HG03520 (cell line): Measurements from ENCODE around the gene C20orf144.
A peak's percentile ranks its signal among the peaks of the same experiment; 100 is the strongest.
"Not testable (repeated sequence)": the region's sequence is repeated elsewhere in the genome, so short reads cannot be mapped to it uniquely, and the experiment has no call there.

Experiments
- ATAC-seq: cut with Tn5 transposase; IDR thresholded peaks from one replicate; pipeline ENCODE4 v1.9.1; 2021; ENCODE audit warnings: mild to moderate bottlenecking, moderate library complexity; ENCODE audit not compliant: unreplicated experiment

C20orf144 gene

DNA sequence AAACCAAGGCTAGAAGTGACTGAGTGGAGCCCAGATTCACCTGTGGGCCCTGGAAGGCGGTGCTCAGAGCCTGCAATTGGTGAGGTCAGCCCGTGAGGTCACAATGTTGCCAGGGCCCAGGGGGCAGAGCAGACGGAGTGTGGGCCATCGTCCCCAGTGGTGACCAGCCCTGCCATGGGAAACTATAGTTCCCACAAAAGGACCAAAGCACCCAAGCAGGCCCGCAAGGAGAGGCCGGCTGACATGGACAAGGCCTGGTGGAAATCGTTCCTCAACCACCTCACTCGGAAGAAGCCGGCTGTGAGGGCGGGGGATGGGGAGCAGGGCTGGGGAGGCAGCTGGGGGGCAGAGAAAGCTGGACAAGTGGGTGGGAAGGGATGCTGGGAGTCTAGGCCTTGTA, at the start of gene C20orf144:
C20orf144 (plus strand) TSS at position 156 of the 400 bp plus-strand sequence; CDS start at position 175, 19 bp downstream.
- ATAC-seq = no peak

- no peak for ATAC-seq
Observed at GRCh38 chr20:33621717-33622400, 40.3 kb upstream of the C20orf144 start.

GRCh38 chr20:33622705-33623365, 39.3 kb upstream of the C20orf144 start:
- ATAC-seq = no peak

DNA sequence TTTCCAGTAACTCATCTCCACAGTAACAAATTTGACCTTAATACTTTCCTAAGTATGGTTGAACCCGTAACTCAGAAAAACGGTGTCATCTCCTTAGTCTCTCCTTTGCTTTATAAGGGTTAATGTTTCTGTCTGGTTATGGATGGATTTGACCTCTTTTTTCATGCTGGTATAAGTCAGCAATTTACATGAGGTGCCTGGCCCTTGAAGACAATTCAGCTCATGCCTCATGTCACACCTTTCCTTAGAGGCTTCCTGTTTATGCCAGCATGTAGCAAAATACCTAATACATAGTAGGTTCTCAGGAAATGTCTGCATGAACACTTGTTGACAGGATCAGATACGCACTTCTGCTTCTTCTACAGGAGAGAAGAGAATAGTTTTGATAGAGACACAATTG, 37.7 kb upstream of the C20orf144 start:
- ATAC-seq = no peak

- no peak for ATAC-seq
Observed at GRCh38 chr20:33626190-33626589, 35.9 kb upstream of the C20orf144 start.

DNA sequence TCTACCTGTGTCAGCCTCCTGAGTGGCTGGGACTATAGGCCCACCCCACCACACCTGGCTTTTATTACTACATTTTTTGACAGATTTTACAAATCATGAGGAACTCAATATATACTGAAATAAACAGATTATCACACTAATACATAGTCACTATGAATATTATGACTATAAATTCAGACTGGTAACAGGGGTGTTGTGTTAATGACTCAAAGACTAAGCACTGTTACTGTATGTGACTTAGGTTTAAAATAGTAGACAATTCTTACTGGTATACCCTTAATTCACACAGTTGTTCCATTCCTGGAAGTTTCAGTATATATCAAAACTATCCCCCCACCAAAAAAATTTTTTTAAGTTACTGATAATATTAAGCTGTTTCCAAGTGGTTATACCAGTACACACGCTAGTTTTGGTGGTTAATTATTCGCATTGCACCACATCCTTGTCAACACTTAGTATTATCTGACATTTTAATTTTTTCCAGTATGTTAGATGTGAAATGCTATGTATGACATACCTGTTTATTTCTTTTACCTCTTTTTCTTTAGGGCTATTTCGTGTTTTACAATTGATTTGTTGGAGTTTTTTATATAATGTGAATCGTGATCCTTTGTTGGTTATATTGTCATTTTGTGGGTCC, 34.4 kb upstream of the C20orf144 start:
- no peak for ATAC-seq

- no peak for ATAC-seq
Observed at GRCh38 chr20:33629533-33629932, 32.6 kb upstream of the C20orf144 start.

DNA sequence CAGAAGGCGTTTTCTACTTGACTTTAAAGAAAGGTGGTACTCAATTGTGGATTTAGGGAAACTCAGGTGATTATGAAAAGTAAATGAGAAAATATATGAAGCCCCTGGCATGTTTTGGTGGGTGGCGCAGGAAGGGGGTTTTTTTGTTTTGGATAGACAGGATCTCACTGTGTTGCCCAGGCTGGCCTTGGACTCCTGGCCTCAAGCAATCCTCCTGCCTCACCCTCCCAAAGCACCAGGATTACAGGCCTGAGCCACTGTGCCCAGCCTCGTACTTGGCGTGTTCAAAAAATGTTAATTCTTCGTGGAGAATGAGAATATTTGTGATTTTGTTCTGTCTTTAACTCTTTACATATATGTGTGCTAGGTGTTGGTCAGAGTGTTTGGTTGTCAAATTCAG, 32.1 kb upstream of the C20orf144 start:
- ATAC-seq = no peak

DNA sequence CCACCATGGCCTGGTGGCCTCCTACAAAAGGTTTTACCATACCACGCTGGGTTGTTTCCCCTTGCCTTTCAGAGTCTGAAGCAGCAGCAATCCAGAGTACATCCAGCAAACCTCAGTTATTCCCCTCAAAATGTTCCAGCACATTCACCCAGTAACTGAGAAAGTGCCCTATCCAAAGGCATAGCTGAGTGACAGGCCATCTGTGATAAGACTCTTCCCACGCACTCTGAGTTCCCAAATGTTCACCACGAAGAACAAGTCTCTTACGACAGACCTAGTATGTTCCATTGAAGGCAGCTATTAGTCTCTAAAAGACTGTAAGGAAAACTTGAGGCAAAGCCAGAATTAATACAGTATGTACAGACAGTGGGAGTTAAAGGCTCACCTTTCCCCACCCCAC, 31.6 kb upstream of the C20orf144 start:
- ATAC-seq = no peak

DNA sequence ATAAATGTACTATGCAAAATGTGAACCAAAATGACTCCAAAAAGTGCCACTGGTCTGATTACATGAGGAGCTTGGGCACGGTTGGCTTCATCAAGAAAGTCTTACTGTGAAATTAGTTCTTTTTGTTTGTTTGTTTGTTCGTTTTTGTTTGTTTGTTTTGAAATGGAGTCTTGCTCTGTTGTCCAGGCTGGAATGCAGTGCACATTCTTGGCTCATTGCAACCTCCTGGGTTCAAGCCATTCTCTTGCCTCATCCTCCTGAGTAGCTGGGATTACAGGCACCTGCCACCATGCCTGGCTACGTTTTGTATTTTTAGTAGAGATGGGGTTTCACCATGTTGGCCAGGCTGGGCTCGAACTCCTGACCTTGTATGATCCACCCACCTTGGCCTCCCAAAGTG, 30.2 kb upstream of the C20orf144 start:
- not testable (repeated sequence) for ATAC-seq

DNA sequence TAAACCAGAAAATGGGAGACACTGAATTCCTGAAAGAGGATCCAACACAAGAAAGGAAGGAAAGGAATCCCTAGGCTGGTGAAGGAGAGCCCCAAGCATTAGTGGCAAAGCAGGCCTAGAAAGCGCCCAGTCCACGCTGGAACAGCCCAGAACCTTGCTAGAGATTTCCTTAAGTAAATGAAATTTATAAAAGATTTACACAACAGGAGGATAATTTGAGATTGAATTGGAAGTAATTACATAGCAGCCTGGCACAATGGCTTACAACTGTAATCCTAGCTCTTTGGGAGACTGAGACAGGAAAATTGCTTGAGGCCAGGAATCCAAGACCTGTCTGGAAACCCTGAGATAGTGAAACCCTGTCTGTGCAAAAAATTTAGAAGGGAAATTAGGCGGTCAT, 26.8 kb upstream of the C20orf144 start:
- ATAC-seq = no peak

- ATAC-seq = no peak
Observed at GRCh38 chr20:33636776-33637175, 25.4 kb upstream of the C20orf144 start.

- ATAC-seq = no peak
Observed at GRCh38 chr20:33640287-33640686, 21.8 kb upstream of the C20orf144 start.

DNA sequence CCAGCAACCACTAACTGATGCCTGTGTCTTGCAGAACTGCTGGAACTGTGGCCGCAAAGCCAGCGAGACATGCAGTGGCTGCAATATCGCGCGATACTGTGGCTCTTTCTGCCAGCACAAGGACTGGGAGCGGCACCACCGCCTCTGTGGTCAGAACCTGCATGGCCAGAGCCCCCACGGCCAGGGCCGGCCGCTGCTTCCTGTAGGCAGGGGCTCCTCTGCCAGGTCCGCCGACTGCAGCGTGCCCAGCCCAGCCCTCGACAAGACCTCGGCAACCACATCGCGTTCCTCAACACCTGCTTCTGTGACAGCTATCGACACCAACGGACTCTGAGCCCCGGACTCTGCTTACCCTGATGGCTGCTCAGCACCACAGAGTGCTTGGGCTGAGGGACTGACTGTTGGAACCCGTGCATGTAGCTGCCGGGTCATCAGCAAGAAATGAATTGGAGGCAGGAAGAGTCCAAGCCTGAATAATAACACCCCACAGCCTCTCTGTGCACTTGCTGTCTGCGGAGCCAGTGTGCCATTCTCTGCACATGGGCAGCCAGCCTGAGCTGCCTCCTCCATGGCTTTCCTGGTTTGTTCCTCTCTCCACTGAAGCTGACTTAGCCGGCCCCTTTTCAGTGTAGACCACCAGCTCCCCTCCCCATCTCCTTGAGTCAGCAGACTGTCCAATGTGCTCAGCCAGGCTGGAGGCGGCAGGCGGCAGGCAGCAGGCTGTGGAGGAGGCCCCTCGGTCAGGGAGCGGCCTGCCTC, 17.6 kb upstream of the C20orf144 start:
- ATAC-seq = no peak

DNA sequence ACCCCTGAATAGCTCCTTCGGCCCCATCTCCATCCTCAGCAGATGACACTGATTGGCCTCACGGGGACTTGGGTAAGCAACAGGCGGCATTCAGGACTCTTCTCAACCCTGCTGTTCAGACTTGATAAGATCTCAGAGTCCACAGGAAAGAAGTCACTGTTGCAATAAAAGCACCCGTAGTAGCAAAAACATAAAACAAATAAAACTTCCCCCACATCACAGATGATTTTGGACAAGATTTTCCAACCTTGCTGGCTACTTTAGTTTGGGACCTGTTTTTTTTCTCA, 17.1 kb upstream of the C20orf144 start:
- ATAC-seq = no peak

- no peak for ATAC-seq
Observed at GRCh38 chr20:33645396-33645795, 16.7 kb upstream of the C20orf144 start.

GRCh38 chr20:33646191-33646590, 15.9 kb upstream of the C20orf144 start:
- no peak for ATAC-seq

DNA sequence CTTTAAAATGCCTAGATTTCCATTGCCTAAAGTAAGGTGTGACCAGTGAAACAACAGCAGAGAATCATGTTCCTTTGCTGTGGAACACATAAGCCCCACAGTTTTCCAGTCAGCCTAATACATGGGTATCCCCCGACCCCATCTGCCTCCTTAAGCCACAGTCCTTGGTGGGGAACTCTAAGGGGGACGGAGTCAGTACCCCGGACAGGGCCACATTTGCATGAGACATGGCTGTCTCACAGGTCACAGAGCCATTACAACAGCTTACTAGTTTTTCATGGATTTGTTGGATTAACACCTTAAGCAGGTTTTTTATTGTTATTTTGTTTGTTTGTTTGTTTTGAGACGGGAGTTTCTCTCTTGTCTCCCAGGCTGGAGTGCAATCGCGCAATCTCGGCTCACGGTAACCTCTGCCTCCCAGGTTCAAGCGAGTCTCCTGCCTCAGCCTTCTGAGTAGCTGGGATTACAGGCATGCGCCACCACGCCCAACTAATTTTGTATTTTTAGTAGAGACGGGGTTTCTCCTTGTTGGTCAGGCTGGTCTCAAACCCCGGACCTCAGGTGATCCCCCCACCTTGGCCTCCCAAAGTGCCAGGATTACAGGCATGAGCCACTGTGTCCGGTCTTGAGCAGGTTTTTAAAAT, 15.0 kb upstream of the C20orf144 start:
- ATAC-seq = not testable (repeated sequence)

DNA sequence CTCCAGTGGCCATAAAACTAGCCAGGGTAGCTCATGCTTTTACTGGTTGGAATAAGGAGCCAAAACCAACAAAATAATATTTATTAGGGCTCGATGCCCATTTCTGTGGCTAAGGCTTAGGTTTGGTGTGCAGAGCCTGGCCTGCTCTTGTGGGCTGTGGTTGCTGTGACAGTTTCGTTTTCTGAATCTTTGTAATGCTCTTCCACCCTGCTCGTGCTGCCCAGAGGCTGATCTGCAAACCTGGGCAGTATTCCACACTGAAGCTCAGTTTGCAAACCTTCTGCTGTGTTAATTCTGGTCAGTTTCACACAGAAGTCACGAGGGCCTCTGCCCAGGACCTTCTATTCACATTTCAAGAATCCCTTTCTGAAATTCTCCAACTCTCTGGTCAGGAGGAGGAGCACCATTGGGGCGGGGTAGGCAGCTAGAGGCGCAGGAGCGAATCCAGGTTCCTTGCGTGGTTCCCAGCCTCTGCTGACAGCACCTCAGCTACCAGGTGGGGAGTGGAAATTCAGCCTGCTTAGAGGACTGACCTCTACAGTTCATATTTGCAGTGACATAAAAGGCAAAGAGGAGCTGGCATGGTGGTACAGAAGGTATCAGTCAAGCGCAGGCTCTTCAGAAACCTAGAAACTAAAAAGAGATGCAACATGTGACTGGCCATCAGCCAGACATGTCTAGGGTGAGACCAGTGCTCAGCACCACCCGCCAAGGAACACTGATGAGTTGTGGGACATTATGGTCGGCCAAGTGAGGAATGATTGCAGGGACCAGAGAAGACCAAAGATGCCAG, 14.3 kb upstream of the C20orf144 start:
- peak; percentile 50 for ATAC-seq

GRCh38 chr20:33648396-33649004, 13.6 kb upstream of the C20orf144 start:
- no peak for ATAC-seq
